ENCODE data around the gene GPR158. TPM values are rescaled to one million over a fixed set of nuclear protein-coding genes. Genes with fewer than 3 reads are reported as not detected.
A peak's percentile ranks its signal among the peaks of the same experiment; 100 is the strongest.
"Not testable (repeated sequence)": the region's sequence is repeated elsewhere in the genome, so short reads cannot be mapped to it uniquely, and the experiment has no call there.

The GPR158 gene
- total and polyA plus RNA-seq, 2 donors (not counting 1 experiment from before 2014, with no cell fraction given): 0.33 TPM; not detected in 1

DNA sequence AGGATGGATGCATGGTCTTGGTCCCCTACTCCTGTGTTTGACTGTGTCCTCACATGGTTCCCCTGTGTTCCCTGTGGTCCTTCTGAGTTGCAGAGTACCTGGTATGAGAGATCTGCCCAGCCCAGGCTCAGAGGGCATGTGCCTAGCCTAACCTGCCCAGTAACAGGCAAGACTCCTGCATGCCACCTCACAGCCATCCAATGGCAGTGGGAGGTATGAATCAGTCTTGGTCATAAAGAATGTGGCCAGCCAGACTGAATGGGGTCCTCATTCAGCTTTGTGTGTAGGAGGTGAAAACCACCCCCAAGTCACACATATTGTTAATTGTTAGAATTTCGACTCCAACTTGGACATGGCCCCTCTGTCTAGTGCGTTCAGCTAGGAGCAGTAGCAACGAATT, 17.2 kb upstream of the GPR158 start:
- no peaks in the 10 kb centered on the region for H3K36me3 ChIP-seq (ENCODE audit: control insufficient read depth, insufficient read depth, low read length)
- H4K20me1 ChIP-seq (ENCODE audit: control insufficient read depth, extremely low read depth, insufficient read depth, low read length): no peaks in the 10 kb centered on the region
- H3K9me3 ChIP-seq (ENCODE audit: control insufficient read depth, insufficient read depth, low read depth, low read length): no peaks in the 10 kb centered on the region
- no peak overlapping the region for H3K9ac ChIP-seq (ENCODE audit: insufficient read depth, low read length)
- H3K4me2 ChIP-seq (ENCODE audit: extremely low read depth, insufficient read depth, low read length): no peak overlapping the region
- peak in 1 of 2 donors; percentile 6 for DNase-seq (ENCODE audit: low read depth in 2 of 2)
- H3K27me3 ChIP-seq (ENCODE audit: control insufficient read depth, insufficient read depth, low read length): no peaks in the 10 kb centered on the region
- no peaks in the 10 kb centered on the region for H3K79me2 ChIP-seq (ENCODE audit: control insufficient read depth, insufficient read depth, low read length)
- no peak overlapping the region for H3K4me3 ChIP-seq (replicated peaks in 1 of 4; ENCODE audit: control extremely low read depth in 1 of 4, insufficient read depth in 1 of 4, low read depth in 3 of 4, low read length in 4 of 4)
- no peak for TF ChIP-seq EZH2 (IDR thresholded peaks at IDR 0.05; ENCODE audit: low read length, missing control alignments)
- H3K4me1 ChIP-seq (ENCODE audit: control insufficient read depth, extremely low read depth, insufficient read depth, low read length): no peaks in the 10 kb centered on the region
- no peak overlapping the region for H3K27ac ChIP-seq (ENCODE audit: insufficient read depth, low read length)
- no peak overlapping the region for H2AFZ ChIP-seq (ENCODE audit: low read length)

DNA sequence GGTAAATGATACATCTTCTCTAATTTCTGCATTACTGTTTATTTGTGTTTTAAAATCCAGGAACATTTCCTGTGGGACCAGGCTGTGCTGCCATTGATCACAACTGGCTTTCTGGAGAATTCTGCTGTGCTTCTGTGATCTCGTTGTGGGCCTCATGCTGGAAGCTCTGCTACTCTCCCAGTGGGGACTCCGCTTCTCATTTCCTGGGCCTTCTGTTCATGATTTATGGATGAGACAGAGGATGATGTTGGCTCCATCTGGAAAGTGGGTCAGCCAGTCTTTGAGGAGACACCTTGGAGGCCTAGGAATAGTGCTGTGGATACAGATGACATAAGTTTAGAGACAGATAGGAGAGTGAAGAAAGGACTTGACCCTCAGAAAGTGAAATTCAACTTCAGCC, 15.2 kb upstream of the GPR158 start:
- no peak overlapping the region for H2AFZ ChIP-seq (ENCODE audit: low read length)
- H3K4me2 ChIP-seq (ENCODE audit: extremely low read depth, insufficient read depth, low read length): no peak overlapping the region
- H4K20me1 ChIP-seq (ENCODE audit: control insufficient read depth, extremely low read depth, insufficient read depth, low read length): no peaks in the 10 kb centered on the region
- H3K9ac ChIP-seq (ENCODE audit: insufficient read depth, low read length): no peak overlapping the region
- H3K4me3 ChIP-seq (replicated peaks in 1 of 4; ENCODE audit: control extremely low read depth in 1 of 4, insufficient read depth in 1 of 4, low read depth in 3 of 4, low read length in 4 of 4): no peak overlapping the region
- H3K79me2 ChIP-seq (ENCODE audit: control insufficient read depth, insufficient read depth, low read length): no peaks in the 10 kb centered on the region
- no peak for TF ChIP-seq EZH2 (IDR thresholded peaks at IDR 0.05; ENCODE audit: low read length, missing control alignments)
- TF ChIP-seq, protein P1, sequence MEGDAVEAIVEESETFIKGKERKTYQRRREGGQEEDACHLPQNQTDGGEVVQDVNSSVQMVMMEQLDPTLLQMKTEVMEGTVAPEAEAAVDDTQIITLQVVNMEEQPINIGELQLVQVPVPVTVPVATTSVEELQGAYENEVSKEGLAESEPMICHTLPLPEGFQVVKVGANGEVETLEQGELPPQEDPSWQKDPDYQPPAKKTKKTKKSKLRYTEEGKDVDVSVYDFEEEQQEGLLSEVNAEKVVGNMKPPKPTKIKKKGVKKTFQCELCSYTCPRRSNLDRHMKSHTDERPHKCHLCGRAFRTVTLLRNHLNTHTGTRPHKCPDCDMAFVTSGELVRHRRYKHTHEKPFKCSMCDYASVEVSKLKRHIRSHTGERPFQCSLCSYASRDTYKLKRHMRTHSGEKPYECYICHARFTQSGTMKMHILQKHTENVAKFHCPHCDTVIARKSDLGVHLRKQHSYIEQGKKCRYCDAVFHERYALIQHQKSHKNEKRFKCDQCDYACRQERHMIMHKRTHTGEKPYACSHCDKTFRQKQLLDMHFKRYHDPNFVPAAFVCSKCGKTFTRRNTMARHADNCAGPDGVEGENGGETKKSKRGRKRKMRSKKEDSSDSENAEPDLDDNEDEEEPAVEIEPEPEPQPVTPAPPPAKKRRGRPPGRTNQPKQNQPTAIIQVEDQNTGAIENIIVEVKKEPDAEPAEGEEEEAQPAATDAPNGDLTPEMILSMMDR (conservative IDR thresholded peaks at IDR 0.05 in 1 of 2, IDR thresholded peaks at IDR 0.05 in 1 of 2; ENCODE audit: low read depth in 1 of 2, low read length in 2 of 2): no peak
- no peaks in the 10 kb centered on the region for H3K4me1 ChIP-seq (ENCODE audit: control insufficient read depth, extremely low read depth, insufficient read depth, low read length)
- no peak overlapping the region for H3K27ac ChIP-seq (ENCODE audit: insufficient read depth, low read length)
- H3K9me3 ChIP-seq (ENCODE audit: control insufficient read depth, insufficient read depth, low read depth, low read length): no peaks in the 10 kb centered on the region
- H3K36me3 ChIP-seq (ENCODE audit: control insufficient read depth, insufficient read depth, low read length): no peaks in the 10 kb centered on the region
- no peaks in the 10 kb centered on the region for H3K27me3 ChIP-seq (ENCODE audit: control insufficient read depth, insufficient read depth, low read length)
- no peak for DNase-seq (ENCODE audit: low read depth in 2 of 2)

DNA sequence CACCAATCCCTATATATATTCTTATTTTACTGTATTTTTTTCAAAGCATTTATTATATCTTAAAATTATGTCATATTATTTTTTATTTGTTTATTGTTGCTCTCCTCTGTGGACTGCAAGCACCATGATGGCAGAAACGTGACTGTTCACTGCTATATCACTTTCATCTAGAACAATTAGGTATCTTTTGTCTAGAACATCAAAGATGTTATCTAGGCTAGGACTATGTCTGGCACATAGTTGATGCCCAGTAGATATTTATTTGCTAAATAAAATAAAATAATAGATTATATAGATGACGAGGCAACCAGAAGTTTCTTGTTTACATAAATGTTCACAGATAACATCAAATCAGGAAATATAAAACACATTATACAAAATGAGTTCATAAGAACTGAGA, 12.4 kb upstream of the GPR158 start:
- Histone ChIP-seq H3K4me2 (ENCODE audit: extremely low read depth, insufficient read depth, low read length) (no peak overlapping the region), H3K27me3 (ENCODE audit: control insufficient read depth, insufficient read depth, low read length) (no peaks in the 10 kb centered on the region), H3K79me2 (ENCODE audit: control insufficient read depth, insufficient read depth, low read length) (no peaks in the 10 kb centered on the region), H3K9ac (ENCODE audit: insufficient read depth, low read length) (no peak overlapping the region), H3K9me3 (ENCODE audit: control insufficient read depth, insufficient read depth, low read depth, low read length) (no peaks in the 10 kb centered on the region), H3K36me3 (ENCODE audit: control insufficient read depth, insufficient read depth, low read length) (no peaks in the 10 kb centered on the region), H4K20me1 (ENCODE audit: control insufficient read depth, extremely low read depth, insufficient read depth, low read length) (no peaks in the 10 kb centered on the region), H3K27ac (ENCODE audit: insufficient read depth, low read length) (no peak overlapping the region), H3K4me3 (replicated peaks in 1 of 4; ENCODE audit: control extremely low read depth in 1 of 4, insufficient read depth in 1 of 4, low read depth in 3 of 4, low read length in 4 of 4) (no peak overlapping the region), H2AFZ (ENCODE audit: low read length) (no peak overlapping the region), H3K4me1 (ENCODE audit: control insufficient read depth, extremely low read depth, insufficient read depth, low read length) (no peaks in the 10 kb centered on the region)
- TF ChIP-seq, protein P1 (conservative IDR thresholded peaks at IDR 0.05 in 1 of 2, IDR thresholded peaks at IDR 0.05 in 1 of 2; ENCODE audit: low read depth in 1 of 2, low read length in 2 of 2): no peak
- no peak for TF ChIP-seq EZH2 (IDR thresholded peaks at IDR 0.05; ENCODE audit: low read length, missing control alignments)
- DNase-seq (ENCODE audit: low read depth in 2 of 2): no peak

DNA sequence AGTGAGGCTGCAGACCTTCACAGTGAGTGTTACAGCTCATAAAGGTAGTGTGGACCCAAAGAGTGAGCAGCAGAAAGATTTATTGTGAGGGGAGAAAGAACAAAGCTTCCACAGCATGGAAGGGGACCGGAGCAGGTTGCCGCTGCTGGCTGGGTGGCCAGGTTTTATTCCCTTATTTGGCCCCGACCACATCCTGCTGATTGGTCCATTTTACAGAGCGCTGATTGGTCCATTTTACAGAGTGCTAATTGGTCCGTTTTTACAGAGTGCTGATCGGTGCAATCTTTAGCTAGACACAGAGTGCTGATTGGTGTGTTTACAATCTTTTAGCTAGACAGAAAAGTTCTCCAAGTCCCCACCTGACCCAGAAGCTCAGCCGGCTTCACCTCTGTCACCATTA, 11.3 kb upstream of the GPR158 start:
- H3K4me2 ChIP-seq (ENCODE audit: extremely low read depth, insufficient read depth, low read length); H3K4me3 ChIP-seq (replicated peaks in 1 of 4; ENCODE audit: control extremely low read depth in 1 of 4, insufficient read depth in 1 of 4, low read depth in 3 of 4, low read length in 4 of 4); H3K36me3 ChIP-seq (ENCODE audit: control insufficient read depth, insufficient read depth, low read length); H3K9ac ChIP-seq (ENCODE audit: insufficient read depth, low read length); H2AFZ ChIP-seq (ENCODE audit: low read length); H3K27ac ChIP-seq (ENCODE audit: insufficient read depth, low read length); H3K4me1 ChIP-seq (ENCODE audit: control insufficient read depth, extremely low read depth, insufficient read depth, low read length); H4K20me1 ChIP-seq (ENCODE audit: control insufficient read depth, extremely low read depth, insufficient read depth, low read length); H3K9me3 ChIP-seq (ENCODE audit: control insufficient read depth, insufficient read depth, low read depth, low read length); H3K79me2 ChIP-seq (ENCODE audit: control insufficient read depth, insufficient read depth, low read length); H3K27me3 ChIP-seq (ENCODE audit: control insufficient read depth, insufficient read depth, low read length); DNase-seq (ENCODE audit: low read depth in 2 of 2): not testable (repeated sequence)

Measured in fibroblast of lung (primary cell).